GM20000 (cell line): Measurements from ENCODE around the gene PRIMA1.

Experiments used
- DNase-seq: peaks from one replicate; pipeline ENCODE4 v3.0.0; 2012; ENCODE audit warnings: low spot score
- TF ChIP-seq, protein P1 (sequence below): IDR thresholded peaks from 2 replicates; pipeline ENCODE4 v1.5.1; 2012; ENCODE audit warnings: mild to moderate bottlenecking, control low read depth; ENCODE audit errors: extremely low read depth, missing control alignments

The PRIMA1 gene

GRCh38 chr14:93772263-93772662, 16.0 kb downstream of the PRIMA1 start:
- TF ChIP-seq, protein P1, sequence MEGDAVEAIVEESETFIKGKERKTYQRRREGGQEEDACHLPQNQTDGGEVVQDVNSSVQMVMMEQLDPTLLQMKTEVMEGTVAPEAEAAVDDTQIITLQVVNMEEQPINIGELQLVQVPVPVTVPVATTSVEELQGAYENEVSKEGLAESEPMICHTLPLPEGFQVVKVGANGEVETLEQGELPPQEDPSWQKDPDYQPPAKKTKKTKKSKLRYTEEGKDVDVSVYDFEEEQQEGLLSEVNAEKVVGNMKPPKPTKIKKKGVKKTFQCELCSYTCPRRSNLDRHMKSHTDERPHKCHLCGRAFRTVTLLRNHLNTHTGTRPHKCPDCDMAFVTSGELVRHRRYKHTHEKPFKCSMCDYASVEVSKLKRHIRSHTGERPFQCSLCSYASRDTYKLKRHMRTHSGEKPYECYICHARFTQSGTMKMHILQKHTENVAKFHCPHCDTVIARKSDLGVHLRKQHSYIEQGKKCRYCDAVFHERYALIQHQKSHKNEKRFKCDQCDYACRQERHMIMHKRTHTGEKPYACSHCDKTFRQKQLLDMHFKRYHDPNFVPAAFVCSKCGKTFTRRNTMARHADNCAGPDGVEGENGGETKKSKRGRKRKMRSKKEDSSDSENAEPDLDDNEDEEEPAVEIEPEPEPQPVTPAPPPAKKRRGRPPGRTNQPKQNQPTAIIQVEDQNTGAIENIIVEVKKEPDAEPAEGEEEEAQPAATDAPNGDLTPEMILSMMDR, result no peak
- no peak for DNase-seq

- no peak for DNase-seq
- TF ChIP-seq, protein P1, result no peak
These were observed 22.3 kb downstream of the PRIMA1 start for GRCh38 chr14:93765970-93766369.

- TF ChIP-seq, protein P1, result no peak
- DNase-seq, result no peak
These were observed 23.1 kb downstream of the PRIMA1 start for GRCh38 chr14:93765155-93765554.

GRCh38 chr14:93764211-93764659, 24.1 kb downstream of the PRIMA1 start:
- DNase-seq, result no peak
- TF ChIP-seq, protein P1, result no peak

- TF ChIP-seq, protein P1, result no peak
- DNase-seq, result no peak
These were observed 28.5 kb downstream of the PRIMA1 start for GRCh38 chr14:93759719-93760307.

DNA sequence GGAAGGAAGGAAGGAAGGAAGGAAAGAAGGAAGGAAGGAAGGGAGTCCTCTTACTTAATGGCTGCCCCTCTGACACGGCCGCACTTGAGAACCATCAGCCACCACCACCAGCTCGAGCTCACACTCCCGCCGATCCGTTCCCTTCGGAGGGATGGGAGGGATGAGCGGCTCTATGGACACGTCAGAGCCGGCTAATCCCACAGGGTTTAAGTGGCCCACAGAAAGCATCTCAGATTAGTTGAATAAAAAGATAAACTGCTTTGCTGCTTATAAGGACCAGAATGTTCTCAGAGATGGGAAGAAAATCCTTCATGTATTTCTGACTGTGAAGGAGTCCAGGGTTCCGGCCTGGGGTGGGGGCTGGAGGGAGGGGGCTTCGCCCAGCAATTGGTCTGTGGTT, 31.1 kb downstream of the PRIMA1 start:
- TF ChIP-seq, protein P1, result no peak
- DNase-seq, result no peak

- TF ChIP-seq, protein P1, result no peak
These were observed 34.6 kb downstream of the PRIMA1 start for GRCh38 chr14:93753647-93754046.

More at GRCh38 chr14:93753647-93754046, 34.6 kb downstream of the PRIMA1 start:
- DNase-seq, result no peak
